ENCODE results near the gene MRC1. TPM values are rescaled to one million over a fixed set of nuclear protein-coding genes. Genes with fewer than 3 reads are reported as not detected.

Gene MRC1
- total RNA-seq, 3 donors from 2014 or later, result 13.8 to 197 (median 29.3) TPM

DNA sequence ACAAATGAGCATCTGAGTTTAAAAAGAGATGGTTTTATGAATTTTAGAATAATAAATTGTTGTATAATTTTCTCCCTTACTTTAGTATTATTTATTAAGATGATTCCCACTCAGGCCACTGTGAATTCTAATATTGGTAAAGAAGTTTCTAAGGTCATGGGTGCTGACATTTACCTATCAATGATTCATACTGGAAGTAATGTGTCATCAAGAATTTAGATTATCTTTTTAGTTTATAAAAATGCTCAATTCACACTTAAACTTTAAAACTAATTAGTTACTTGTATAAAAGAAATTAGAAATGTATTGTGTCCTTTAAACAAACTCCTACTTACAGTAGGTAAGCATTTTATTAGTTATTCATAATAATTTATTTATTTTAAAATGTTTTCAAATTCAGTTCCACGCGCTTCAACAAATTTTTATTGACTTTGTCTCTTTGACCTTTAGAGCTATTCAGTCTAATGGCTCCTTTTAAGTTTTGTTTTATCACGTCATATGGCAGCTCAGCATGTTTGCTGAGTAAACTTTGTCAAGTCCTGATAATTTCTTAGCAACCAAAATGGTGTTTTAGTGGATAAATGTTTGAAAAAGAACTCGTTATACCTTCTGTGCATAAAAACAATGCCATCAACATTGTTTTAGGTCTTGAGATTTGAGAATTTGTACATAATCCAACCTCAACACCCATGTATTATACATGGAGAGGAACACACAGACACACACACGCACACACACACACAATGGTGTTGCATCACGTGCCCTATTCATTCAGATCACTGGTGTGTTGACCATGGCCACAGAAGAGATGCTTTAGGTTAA lies 15.1 kb upstream of the MRC1 start:
- Histone ChIP-seq H3K27ac (no peak overlapping the region), H3K27me3 (no peaks in the 10 kb centered on the region), H3K9me3 (no peaks in the 10 kb centered on the region), H3K4me1 (no peaks in the 10 kb centered on the region), H3K36me3 (no peaks in the 10 kb centered on the region), H3K4me3 (no peak overlapping the region)
- no peak for DNase-seq (ENCODE audit: low spot score in 2 of 2)
- TF ChIP-seq POLR2AphosphoS5 (IDR thresholded peaks at IDR 0.05) (no peak), POLR2A (IDR thresholded peaks at IDR 0.05) (no peak)
- TF ChIP-seq, protein P1, sequence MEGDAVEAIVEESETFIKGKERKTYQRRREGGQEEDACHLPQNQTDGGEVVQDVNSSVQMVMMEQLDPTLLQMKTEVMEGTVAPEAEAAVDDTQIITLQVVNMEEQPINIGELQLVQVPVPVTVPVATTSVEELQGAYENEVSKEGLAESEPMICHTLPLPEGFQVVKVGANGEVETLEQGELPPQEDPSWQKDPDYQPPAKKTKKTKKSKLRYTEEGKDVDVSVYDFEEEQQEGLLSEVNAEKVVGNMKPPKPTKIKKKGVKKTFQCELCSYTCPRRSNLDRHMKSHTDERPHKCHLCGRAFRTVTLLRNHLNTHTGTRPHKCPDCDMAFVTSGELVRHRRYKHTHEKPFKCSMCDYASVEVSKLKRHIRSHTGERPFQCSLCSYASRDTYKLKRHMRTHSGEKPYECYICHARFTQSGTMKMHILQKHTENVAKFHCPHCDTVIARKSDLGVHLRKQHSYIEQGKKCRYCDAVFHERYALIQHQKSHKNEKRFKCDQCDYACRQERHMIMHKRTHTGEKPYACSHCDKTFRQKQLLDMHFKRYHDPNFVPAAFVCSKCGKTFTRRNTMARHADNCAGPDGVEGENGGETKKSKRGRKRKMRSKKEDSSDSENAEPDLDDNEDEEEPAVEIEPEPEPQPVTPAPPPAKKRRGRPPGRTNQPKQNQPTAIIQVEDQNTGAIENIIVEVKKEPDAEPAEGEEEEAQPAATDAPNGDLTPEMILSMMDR (IDR thresholded peaks at IDR 0.05), result no peak
- intact Hi-C loops (cut with DNase I; ENCODE audit: low total_unique reads), result no loop called here

DNA sequence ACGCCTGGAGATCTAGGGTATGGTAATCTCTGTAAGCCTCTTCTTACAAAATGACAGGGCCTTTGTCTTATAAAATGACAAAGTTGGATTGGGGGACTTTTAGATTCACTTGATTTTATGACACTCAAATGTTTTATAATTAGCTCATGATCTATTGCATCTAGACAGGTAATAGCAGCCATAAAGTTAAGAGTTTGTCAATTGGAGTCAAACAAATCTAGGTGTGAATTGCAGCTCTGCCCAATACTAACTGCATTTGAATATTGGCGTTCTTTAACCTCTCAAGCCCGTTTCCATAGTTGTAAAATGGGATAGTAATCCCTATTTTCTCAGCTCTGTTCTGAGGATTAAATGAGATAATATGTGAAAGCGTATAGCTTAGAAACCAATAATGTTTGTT lies 14.1 kb upstream of the MRC1 start:
- no peak for DNase-seq (ENCODE audit: low spot score in 2 of 2)
- Histone ChIP-seq H3K36me3 (no peaks in the 10 kb centered on the region), H3K27ac (no peak overlapping the region), H3K4me1 (no peaks in the 10 kb centered on the region), H3K27me3 (no peaks in the 10 kb centered on the region), H3K4me3 (no peak overlapping the region), H3K9me3 (no peaks in the 10 kb centered on the region)
- intact Hi-C loops (cut with DNase I; ENCODE audit: low total_unique reads), result no loop called here
- TF ChIP-seq POLR2A (IDR thresholded peaks at IDR 0.05), result no peak
- TF ChIP-seq, protein P1 (IDR thresholded peaks at IDR 0.05), result no peak
- no peak for TF ChIP-seq POLR2AphosphoS5 (IDR thresholded peaks at IDR 0.05)

DNA sequence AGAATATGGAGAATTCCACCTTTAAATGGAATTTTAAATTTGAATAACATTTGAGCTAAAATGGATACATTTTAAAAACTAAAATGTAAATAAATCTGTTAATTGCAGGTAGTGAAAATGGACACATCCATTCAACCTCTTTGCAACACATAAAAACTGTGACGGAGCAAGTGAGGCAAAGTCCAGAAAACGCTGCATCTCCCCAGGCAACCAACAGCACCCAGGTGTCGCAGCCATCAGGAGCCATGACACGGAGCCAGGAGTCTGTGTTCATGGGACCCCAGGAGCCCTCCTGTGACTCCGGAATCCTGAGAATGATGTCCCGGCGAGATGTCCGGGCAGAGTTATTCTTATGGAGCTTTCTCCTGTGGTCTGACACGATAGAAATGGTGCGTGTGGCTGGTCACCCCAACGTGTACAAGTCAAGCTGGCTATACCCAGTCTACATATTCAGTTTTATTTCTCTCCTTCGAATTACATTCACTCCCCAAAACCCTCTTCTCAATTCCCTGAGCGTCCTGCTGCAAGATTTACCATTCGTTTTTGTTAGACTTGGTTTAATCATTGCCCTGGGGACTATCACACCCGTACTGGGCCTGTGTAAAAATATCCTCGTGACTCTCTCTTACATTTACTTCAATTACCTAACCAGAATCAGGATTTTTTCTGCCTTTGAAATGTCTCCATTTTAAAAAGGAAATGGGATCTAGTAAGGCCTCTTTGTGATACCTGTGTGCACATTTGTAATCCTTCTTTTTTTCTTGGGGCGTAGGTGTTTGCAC lies 13.1 kb upstream of the MRC1 start:
- H3K36me3 ChIP-seq, result no peaks in the 10 kb centered on the region
- H3K4me3 ChIP-seq, result no peak overlapping the region
- no peak for DNase-seq (ENCODE audit: low spot score in 2 of 2)
- H3K27me3 ChIP-seq, result no peaks in the 10 kb centered on the region
- no peaks in the 10 kb centered on the region for H3K9me3 ChIP-seq
- no peak overlapping the region for H3K27ac ChIP-seq
- no peaks in the 10 kb centered on the region for H3K4me1 ChIP-seq
- TF ChIP-seq POLR2A (IDR thresholded peaks at IDR 0.05), result no peak
- TF ChIP-seq POLR2AphosphoS5 (IDR thresholded peaks at IDR 0.05), result no peak
- TF ChIP-seq, protein P1 (IDR thresholded peaks at IDR 0.05), result no peak
- intact Hi-C loops (cut with DNase I; ENCODE audit: low total_unique reads), result no loop called here

DNA sequence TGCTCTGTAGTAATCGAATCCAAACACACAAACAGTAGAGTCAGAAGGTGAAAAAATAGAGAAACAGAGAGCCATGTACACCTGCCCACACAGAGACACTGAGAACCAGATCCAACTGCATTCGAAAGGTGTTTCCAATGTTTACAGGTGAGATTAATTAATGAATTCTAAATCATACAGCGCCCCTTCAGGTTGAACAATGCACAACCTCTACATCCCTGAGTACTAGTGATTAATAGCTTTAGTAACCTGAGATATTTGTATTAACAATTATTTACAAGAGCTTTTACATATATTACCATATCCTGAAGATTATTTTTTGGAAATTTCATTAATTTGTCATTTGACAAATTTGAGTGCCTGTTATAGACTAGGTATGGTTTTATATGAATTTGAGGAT lies 7.6 kb upstream of the MRC1 start:
- no peak for DNase-seq (ENCODE audit: low spot score in 2 of 2)
- Histone ChIP-seq H3K27ac (no peak overlapping the region), H3K36me3 (no peaks in the 10 kb centered on the region), H3K27me3 (no peaks in the 10 kb centered on the region), H3K4me1 (no peaks in the 10 kb centered on the region), H3K4me3 (no peak overlapping the region), H3K9me3 (no peaks in the 10 kb centered on the region)
- TF ChIP-seq, protein P1 (IDR thresholded peaks at IDR 0.05), result no peak
- TF ChIP-seq POLR2A (IDR thresholded peaks at IDR 0.05), result no peak
- intact Hi-C loops (cut with DNase I; ENCODE audit: low total_unique reads), result no loop called here

DNA sequence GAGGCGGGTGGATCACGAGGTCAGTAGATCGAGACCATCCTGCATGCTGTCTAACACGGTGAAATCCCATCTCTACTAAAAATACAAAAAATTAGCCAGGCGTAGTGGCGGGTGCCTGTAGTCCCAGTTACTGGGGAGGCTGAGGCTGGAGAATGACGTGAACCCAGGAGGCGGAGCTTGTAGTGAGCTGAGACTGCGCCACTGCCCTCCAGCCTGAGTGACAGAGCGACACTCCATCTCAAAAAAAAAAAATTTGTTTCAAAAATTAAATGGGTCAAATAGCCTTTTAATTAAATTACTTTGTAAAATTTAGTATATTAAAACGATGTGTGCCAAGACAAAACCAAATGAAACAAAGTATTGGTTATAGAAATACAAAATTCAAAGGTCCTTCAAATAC lies 6.8 kb upstream of the MRC1 start:
- H3K4me3 ChIP-seq, result no peak overlapping the region
- intact Hi-C loops (cut with DNase I; ENCODE audit: low total_unique reads), result no loop called here
- H3K4me1 ChIP-seq, result no peaks in the 10 kb centered on the region
- DNase-seq (ENCODE audit: low spot score in 2 of 2), result no peak
- no peaks in the 10 kb centered on the region for H3K36me3 ChIP-seq
- no peak for TF ChIP-seq POLR2A (IDR thresholded peaks at IDR 0.05)
- no peak for TF ChIP-seq POLR2AphosphoS5 (IDR thresholded peaks at IDR 0.05)
- TF ChIP-seq, protein P1 (IDR thresholded peaks at IDR 0.05), result no peak
- H3K27me3 ChIP-seq, result no peaks in the 10 kb centered on the region
- no peaks in the 10 kb centered on the region for H3K9me3 ChIP-seq
- no peak overlapping the region for H3K27ac ChIP-seq
